G401 (cell line): ENCODE data around the gene AP1B1. TPM values are rescaled to one million over a fixed set of nuclear protein-coding genes. Genes with fewer than 3 reads are reported as not detected.

Source experiments
- DNase-seq: peaks from one replicate; pipeline ENCODE4 v3.0.0-alpha.2; 2015; ENCODE audit warnings: low spot score
- in situ Hi-C: cut with HindIII; loops from 2 replicates; pipeline ENCODE4 v1.10.0; 2016; ENCODE audit warnings: low sequenced_read_pairs, mixed read lengths
- total RNA-seq: library from RNA; depleted of rRNA; stranded (reverse); fragments of >200 nt; shearing (Covaris generic); gene quantifications from 2 replicates; pipeline ENCODE4 v1.2.3, GENCODE V29; 2014

The AP1B1 gene
- total RNA-seq, 1 experiment from 2014 or later, result 88.7 TPM

DNA sequence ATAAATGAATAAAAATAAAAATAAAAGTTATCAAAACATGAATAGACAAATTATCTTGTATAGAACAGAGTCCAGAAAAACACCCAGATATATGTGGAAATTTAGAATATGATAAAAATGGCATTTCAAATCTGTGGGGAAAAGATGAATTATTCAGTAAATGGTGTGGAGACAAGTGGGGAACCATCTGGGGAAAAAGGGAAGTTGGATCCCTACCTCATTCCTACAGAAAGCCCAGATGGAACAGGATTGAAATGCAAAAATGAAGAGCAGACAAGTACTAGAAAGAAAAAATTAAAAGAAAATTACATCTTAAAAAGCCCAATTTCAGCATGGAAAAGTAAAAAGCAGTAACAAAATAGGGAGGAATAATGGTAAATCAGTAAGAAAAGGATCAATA lies 64.7 kb downstream of the AP1B1 start:
- DNase-seq, result no peak
- in situ Hi-C loops, result no loop called here

- in situ Hi-C loops, result no loop called here
- DNase-seq, result no peak
Measured at GRCh38 chr22:29320546-29320945, 67.8 kb downstream of the AP1B1 start.

DNA sequence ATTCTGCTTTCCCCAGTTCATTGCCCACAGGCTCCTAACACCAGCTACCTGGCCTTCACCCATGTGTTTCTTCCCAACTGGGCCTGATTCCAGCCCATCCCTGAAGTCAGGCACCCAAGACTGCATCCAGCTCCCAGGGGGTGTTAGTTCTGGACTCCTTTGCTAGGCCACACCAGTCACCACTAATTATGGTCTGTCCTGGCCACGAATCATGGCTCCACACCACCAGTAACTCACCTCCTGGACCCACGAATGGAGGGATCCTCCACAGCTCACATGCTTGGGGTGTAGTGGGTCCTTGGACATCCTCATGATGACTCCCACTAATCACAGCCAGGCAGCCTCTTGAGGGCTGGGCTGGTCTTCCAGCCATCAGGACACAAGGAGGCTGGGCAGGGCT lies 69.3 kb downstream of the AP1B1 start:
- in situ Hi-C loops, result no loop called here
- DNase-seq, result no peak

DNA sequence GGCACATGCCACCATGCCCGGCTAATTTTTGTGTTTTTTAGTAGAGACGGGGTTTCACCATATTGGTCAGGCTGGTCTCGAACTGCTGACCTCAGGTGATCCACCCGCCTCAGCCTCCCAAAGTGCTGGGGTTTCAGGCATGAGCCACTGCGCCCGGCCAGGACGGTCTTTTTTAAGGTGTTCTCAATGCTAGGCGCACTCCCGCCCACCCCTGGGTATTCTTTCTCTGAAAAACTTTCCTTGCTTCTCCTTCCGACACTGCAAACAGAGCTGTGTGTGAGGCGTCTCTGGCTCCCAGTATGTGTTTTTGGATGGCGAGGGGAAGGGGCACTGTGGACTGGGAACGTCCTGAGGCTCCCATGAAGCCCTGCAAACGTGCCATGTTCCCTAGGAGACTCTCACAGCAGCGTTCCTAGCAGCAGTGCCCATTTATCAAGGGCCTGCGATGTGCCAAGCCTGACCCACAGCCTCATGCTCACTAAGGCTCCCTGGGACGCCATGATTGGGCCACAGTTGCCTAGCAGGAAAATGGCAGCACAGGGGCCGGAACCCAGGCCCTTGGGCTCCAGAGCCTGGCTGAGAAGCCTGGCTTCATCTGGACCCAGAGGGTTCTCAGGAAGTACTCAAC lies 70.4 kb downstream of the AP1B1 start:
- DNase-seq, result no peak
- in situ Hi-C loops, result no loop called here

DNA sequence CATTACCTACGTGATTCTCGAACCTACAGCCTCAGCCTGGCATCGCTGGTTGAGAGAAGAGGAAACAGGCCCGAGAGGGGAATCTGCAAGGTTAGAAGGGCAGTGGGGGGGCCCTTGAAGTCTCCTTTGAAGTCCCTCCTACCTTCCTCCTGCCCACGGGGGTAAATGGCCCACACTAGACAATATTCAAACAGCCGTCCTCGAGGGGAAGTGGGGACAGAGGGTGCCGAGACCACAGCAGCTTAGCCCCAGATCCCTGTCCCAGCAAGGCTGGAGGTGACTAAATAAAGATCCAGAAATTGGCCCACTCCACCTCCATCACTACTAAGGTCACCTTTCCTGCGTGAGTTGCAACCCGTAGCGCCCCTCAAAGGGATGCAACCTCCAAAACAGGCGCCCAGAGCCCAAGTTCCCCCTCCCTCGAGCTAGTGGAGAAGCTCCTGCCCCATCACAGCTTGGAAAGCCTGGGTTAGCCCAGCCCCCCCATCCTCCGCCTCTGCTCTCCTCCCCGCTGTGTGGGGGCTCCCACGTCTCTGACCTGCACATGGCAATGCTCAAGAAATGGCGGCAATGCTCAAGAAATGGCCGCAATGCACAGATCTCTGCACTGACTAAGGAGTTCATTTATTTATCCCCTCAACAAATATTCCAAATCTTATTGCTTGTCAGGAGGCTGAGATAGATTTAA lies 72.1 kb downstream of the AP1B1 start:
- no peak for DNase-seq
- in situ Hi-C loops, result no loop called here

DNA sequence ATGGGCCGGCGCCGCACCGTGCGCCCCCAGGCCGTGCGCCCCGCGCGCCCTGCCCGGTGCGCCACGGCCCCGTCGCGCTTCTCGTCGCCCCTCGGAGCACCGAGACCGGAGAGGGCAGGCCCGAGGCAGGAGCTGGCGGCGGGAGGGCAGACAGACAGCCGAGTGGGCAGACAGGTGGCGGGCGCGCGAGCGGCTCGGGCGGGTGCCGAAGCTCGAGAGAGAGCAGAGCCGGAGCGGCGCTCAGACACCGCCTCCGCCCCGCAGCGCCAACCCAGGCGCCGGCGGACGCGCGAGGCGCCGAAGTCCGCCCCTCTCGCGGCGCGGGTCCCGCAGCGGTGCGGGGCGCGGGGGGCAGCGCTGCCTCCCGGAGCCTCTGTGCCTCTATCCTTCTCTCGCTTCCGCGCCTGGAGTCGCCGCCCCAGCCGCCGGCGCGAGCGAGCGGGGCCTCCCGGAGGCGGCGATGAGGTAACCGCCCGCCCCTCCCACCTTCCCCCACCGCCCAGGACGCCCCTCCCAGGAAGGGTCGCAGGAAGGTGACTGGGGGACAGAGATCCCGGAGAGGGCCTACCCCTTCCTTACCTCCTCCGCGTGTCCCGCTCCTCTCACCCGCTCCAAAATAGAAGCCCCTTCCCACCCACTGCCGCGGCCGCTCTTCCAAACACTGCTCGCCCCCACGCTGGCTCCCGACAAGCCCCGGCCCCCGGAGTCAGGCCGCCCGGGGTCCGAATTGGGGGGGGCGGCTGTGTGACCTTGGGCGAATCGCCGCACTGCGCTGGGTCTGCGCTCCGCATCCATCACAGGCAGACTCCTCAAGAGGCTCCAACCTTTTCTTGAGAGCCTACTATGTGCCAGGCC lies 72.9 kb downstream of the AP1B1 start, which contains the start of gene RASL10A:
RASL10A (minus strand) TSS at position 412 of the 855 bp plus-strand sequence. CDS start 451 bp downstream, outside the sequence.
- in situ Hi-C loops, result no loop called here
- DNase-seq, result no peak

DNA sequence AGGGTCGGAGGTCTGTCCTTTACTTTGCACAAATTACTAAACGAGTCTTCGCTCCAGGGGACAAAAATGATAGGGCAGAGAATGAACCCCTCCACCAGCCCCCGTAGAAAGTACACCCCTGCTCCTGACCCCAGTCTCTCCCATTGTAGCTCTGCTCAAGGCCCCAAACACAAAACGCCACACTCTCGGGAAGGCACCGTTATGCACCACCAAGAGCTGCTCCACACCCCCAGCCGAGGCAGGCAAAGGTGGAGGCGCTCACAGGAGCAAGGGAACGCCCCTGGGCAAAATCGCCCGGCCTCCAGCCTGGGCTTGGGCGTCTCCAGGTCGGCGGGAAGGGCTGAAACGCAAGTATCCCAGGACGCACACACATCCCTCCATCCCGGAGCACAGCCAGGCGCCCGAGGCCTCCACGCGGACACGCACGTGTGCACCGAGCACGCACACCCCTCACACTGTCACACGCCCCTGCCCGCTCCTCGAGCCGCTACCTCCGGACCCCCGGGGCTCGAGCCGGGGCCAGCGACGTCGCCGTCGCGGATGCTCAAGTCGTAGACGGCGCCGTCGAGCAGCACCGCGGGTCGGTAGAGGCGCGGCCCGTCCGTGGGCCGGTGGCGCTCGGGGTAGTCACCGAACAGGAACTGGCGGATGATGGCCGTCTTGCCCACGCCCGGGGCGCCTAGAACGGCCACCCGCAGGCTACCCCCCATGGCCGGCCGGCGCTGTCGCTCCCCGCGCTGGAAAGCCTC lies 73.7 kb downstream of the AP1B1 start:
- in situ Hi-C loops, result no loop called here
- DNase-seq, result no peak

- in situ Hi-C loops, result no loop called here
Measured at GRCh38 chr22:29313576-29314466, 74.5 kb downstream of the AP1B1 start.

GRCh38 chr22:29313126-29313575 lies 75.2 kb downstream of the AP1B1 start:
- no peak for DNase-seq
- in situ Hi-C loops, result no loop called here

More at GRCh38 chr22:29313576-29314466, 74.5 kb downstream of the AP1B1 start:
- no peak for DNase-seq

DNA sequence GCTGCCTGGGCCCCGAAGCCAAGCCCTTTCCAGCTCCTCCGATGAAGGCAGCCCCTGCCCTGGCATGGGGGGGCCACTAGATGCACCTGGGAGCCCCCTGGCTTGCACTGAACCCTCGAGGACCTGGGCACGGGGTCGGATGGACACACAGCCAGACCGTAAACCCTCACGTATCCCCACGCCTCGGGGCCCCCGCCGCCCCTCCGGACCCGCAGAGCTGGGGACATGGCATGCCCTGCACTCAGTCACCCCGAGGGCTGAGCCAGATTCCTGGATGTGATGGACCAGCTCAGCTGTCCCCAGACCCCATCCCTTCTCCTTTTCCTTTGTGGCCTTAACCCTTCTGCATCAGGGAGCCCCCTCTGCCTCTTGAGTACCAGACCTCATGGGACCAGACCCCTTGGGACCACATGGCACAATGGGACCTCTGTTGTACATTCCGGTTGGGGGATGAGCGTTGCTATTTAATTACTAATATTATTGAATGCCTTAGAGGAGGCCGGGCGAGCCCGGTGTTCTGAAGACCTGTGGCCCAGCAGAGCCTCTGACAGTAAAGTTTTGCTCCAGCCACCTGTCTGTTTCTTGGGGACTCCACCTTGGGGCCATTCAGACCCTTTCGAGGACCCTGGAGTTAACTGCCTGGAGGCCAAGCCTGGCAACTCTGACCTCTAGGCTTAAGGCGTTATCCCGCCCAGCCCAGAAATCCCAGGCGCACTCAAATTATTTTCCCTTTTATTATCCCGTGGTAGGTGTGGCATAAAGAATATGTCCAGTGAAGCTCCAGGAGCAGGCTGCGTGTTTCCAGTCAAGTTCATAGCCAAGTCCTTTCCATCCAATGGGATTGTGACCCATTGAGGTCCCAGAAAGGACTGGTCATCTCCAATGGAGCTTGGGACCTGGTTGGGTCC lies 75.9 kb downstream of the AP1B1 start:
- no peak for DNase-seq
- in situ Hi-C loops, result no loop called here

GRCh38 chr22:29311464-29312217 lies 76.7 kb downstream of the AP1B1 start:
- in situ Hi-C loops, result no loop called here
- no peak for DNase-seq

- in situ Hi-C loops, result no loop called here
- DNase-seq, result peak; percentile 57
Measured at GRCh38 chr22:29310863-29311339, 77.5 kb downstream of the AP1B1 start.

DNA sequence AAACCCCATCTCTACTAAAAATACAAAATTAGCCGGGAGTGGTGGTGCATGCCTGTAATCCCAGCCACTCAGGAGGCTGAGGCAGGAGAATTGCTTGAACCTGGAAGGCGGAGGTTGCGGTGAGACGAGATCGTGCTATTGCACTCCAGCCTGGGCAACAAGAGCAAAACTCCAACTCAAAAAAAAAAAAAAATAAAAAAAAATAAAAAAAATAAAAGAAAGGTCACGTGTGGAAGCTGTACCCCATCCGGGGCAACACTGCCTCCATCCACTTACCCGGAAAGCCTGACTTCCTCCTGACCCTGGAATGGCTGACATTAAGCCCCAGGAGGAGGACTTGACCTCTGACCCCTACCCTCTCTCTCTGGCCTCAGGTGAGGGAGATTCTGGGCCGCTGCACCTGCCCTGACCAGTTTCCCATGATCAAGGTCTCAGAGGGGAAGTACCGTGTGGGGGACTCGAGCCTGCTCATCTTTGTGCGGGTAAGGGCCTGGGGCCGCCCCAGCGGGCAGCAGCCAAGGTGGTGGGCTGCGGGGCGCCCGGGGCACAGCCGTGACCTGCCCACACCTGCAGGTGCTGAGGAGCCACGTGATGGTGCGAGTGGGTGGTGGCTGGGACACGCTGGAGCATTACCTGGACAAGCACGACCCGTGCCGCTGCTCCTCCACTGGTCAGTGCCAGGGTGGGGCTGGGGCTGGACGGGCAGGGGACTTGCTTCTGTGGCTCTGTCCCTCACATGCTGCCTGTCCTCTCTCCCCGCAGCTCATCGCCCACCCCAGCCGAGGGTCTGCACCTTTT lies 78.1 kb downstream of the AP1B1 start:
- in situ Hi-C loops, result no loop called here
- no peak for DNase-seq

DNA sequence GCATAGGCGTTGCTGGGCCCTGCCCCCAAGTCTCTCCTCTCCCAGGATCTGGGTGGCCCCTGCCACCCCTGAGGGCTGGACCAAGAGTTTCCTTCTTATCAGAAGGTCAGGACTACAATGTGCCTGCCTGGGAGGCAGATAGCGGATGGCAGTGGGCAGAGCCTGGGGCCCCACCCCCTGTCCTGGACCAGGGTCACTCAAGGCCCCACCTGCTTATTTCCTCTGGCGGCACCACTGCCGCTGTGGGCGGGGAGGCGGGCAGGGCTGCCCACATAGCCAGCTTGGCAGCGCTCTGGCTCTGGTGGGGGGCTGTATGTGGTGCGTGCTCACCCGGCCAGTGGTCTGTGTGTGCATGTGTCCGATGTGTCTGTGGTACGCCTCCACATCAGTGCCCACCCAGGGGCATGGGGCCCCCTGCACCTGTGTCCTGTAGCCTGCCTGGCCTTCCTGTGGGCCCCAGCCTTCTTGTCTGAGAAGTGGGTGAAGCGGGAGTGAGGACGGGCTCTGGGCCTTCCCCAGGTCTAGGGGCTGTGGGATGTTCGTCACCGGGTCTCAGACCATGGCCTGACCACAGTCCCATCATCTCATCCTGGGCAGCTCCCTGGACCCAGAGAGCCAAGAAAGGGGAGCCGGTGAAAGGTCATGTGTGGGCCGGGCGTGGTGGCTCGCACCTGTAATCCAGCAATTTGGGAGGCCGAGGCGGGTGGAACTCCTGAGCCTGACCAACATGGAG lies 78.9 kb downstream of the AP1B1 start:
- DNase-seq, result no peak
- in situ Hi-C loops, result no loop called here

DNA sequence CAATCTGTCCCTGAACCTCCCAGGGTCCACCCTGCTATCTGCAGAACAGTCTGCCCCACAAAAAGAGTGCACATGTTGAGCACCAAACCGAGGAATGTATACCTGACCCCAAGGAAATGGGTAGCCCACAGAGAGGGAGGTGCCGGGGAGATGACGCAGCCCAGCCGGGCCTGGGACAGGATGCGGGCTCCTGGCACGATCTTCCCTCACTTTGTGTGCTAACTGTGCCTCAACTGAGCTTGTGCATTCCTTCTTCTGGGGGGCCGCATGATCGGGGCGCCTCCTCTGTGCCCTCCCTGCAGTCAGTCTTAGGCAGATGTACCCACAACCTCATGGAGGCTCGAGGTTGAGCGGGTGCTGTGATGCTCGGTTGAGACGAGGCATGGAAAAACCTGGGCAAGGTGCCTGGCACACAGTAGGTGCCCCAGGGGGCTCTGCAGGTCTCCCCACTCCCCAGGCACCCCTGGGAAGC lies 79.5 kb downstream of the AP1B1 start:
- in situ Hi-C loops, result no loop called here
- DNase-seq, result no peak
